H9 (cell line): ENCODE measurements around the gene EIF4E1B. TPM values are rescaled to one million over a fixed set of nuclear protein-coding genes. Genes with fewer than 3 reads are reported as not detected.

Source experiments
- DNase-seq: peaks from one replicate; pipeline ENCODE4 v3.0.0-alpha.2; 2017
- H2AFZ ChIP-seq: one replicate; pipeline ENCODE4 v1.6.1; 2013; ENCODE audit warnings: mild to moderate bottlenecking, low read length, control low read depth, moderate library complexity
- H2AK5ac ChIP-seq: 2 replicates; pipeline ENCODE4 v1.6.1; 2013; ENCODE audit warnings: low read length, control low read depth, mixed read lengths; ENCODE audit not compliant: insufficient read length
- H2BK120ac ChIP-seq: one replicate; pipeline ENCODE4 v1.6.1; 2013; ENCODE audit warnings: low read depth, mild to moderate bottlenecking, low read length, control low read depth, inconsistent platforms; ENCODE audit not compliant: poor library complexity, severe bottlenecking
- H2BK12ac ChIP-seq: 2 replicates; pipeline ENCODE4 v1.6.1; 2013; ENCODE audit warnings: low read length, control low read depth, mixed read lengths, low read depth; ENCODE audit not compliant: insufficient read length
- H2BK15ac ChIP-seq: 2 replicates; pipeline ENCODE4 v1.6.1; 2013; ENCODE audit warnings: low read depth, low read length, control low read depth
- H2BK20ac ChIP-seq: one replicate; pipeline ENCODE4 v1.6.1; 2013; ENCODE audit warnings: low read depth, mild to moderate bottlenecking, low read length, control low read depth, inconsistent platforms; ENCODE audit not compliant: poor library complexity, severe bottlenecking
- H2BK5ac ChIP-seq: 2 replicates; pipeline ENCODE4 v1.6.1; 2013; ENCODE audit warnings: low read length, control low read depth, mixed read lengths; ENCODE audit not compliant: insufficient read length
- H3K14ac ChIP-seq: 2 replicates; pipeline ENCODE4 v1.6.1; 2013; ENCODE audit warnings: low read length, control low read depth; ENCODE audit not compliant: insufficient read depth
- H3K18ac ChIP-seq: 2 replicates; pipeline ENCODE4 v1.6.1; 2013; ENCODE audit warnings: low read depth, mild to moderate bottlenecking, mixed read lengths, low read length, control low read depth; ENCODE audit not compliant: insufficient read length
- H3K23ac ChIP-seq: 2 replicates; pipeline ENCODE4 v1.6.1; 2013; ENCODE audit warnings: low read length, control low read depth, mixed read lengths, low read depth; ENCODE audit not compliant: insufficient read length
- H3K23me2 ChIP-seq: 2 replicates; pipeline ENCODE4 v1.6.1; 2013; ENCODE audit warnings: low read depth, mild to moderate bottlenecking, mixed read lengths, low read length, control low read depth; ENCODE audit not compliant: insufficient read length, poor library complexity, severe bottlenecking
- H3K27ac ChIP-seq: 2 replicates; pipeline ENCODE4 v1.5.1; 2013; ENCODE audit warnings: low read length, control low read depth, mixed read lengths, low read depth; ENCODE audit not compliant: insufficient read length
- H3K27me3 ChIP-seq: 2 replicates; pipeline ENCODE4 v1.6.1; 2013; ENCODE audit warnings: low read length, control low read depth, inconsistent platforms; ENCODE audit not compliant: insufficient read depth
- H3K4ac ChIP-seq: 2 replicates; pipeline ENCODE4 v1.6.1; 2013; ENCODE audit warnings: low read depth, mild to moderate bottlenecking, control low read depth, inconsistent platforms, low read length, moderate library complexity
- H3K4me1 ChIP-seq: 2 replicates; pipeline ENCODE4 v1.6.1; 2013; ENCODE audit warnings: low read length, control low read depth, inconsistent platforms; ENCODE audit not compliant: insufficient read depth
- H3K4me2 ChIP-seq: 2 replicates; pipeline ENCODE4 v1.6.1; 2013; ENCODE audit warnings: low read length, control low read depth, mixed read lengths; ENCODE audit not compliant: insufficient read length, insufficient read depth
- H3K56ac ChIP-seq: 2 replicates; pipeline ENCODE4 v1.6.1; 2013; ENCODE audit warnings: low read depth, mild to moderate bottlenecking, mixed read lengths, low read length, control low read depth; ENCODE audit not compliant: insufficient read length
- H3K79me1 ChIP-seq: 2 replicates; pipeline ENCODE4 v1.6.1; 2013; ENCODE audit warnings: low read depth, mild to moderate bottlenecking, moderate library complexity, low read length, control low read depth, inconsistent platforms; ENCODE audit not compliant: insufficient read depth, poor library complexity, severe bottlenecking
- H3K79me2 ChIP-seq: 2 replicates; pipeline ENCODE4 v1.6.1; 2013; ENCODE audit warnings: low read length, control low read depth, inconsistent platforms; ENCODE audit not compliant: insufficient read depth
- H3K9ac ChIP-seq: 2 replicates; pipeline ENCODE4 v1.6.1; 2013; ENCODE audit warnings: low read length, control low read depth, mixed read lengths; ENCODE audit not compliant: insufficient read length; ENCODE audit errors: extremely low read depth
- H3K9me3 ChIP-seq: one replicate; pipeline ENCODE4 v1.6.1; 2013; ENCODE audit warnings: low read depth, low read length, inconsistent platforms; ENCODE audit not compliant: control insufficient read depth
- H3T11ph ChIP-seq: one replicate; pipeline ENCODE4 v1.6.1; 2013; ENCODE audit warnings: mild to moderate bottlenecking, low read length, control low read depth, inconsistent platforms
- H4K20me1 ChIP-seq: one replicate; pipeline ENCODE4 v1.6.1; 2013; ENCODE audit not compliant: control insufficient read depth, insufficient read length, insufficient read depth
- H4K5ac ChIP-seq: 2 replicates; pipeline ENCODE4 v1.6.1; 2013; ENCODE audit warnings: low read depth, mild to moderate bottlenecking, mixed read lengths, low read length, control low read depth; ENCODE audit not compliant: insufficient read length
- H4K8ac ChIP-seq: replicated peaks from 2 replicates; pipeline ENCODE4 v1.6.1; 2013; ENCODE audit warnings: low read length, control low read depth, mixed read lengths, low read depth; ENCODE audit not compliant: insufficient read length
- H4K91ac ChIP-seq: 2 replicates; pipeline ENCODE4 v1.6.1; 2013; ENCODE audit warnings: low read depth, mild to moderate bottlenecking, moderate library complexity, mixed read lengths, low read length, control low read depth; ENCODE audit not compliant: insufficient read length
- H3K27ac Mint-ChIP-seq, 3 experiments: 2 replicates in 2 of 3; 3 replicates in 1 of 3; pipeline ENCODE4 v1.8.0; 2020 to 2021; ENCODE audit warnings: mixed read lengths in 3 of 3, mild to moderate bottlenecking in 1 of 3, moderate library complexity in 1 of 3
- H3K27me3 Mint-ChIP-seq: 2 replicates; pipeline ENCODE4 v1.8.0; 2021; ENCODE audit warnings: low read depth, mild to moderate bottlenecking, moderate library complexity, mixed read lengths
- H3K36me3 Mint-ChIP-seq, 3 experiments: 2 replicates in 2 of 3; 3 replicates in 1 of 3; pipeline ENCODE4 v1.8.0; 2020 to 2021; ENCODE audit warnings: low read depth in 3 of 3, mixed read lengths in 3 of 3; ENCODE audit not compliant: insufficient read depth in 1 of 3
- H3K4me1 Mint-ChIP-seq, 2 experiments: 2 replicates each; pipeline ENCODE4 v1.8.0; 2020; ENCODE audit warnings: mixed read lengths in 2 of 2
- H3K4me3 Mint-ChIP-seq, 2 experiments: 2 replicates in 1 of 2; 3 replicates in 1 of 2; pipeline ENCODE4 v1.8.0; 2020 to 2021; ENCODE audit warnings: mild to moderate bottlenecking in 2 of 2, mixed read lengths in 2 of 2, moderate library complexity in 1 of 2
- H3K9me3 Mint-ChIP-seq, 2 experiments: 2 replicates in 1 of 2; 3 replicates in 1 of 2; pipeline ENCODE4 v1.8.0; 2020; ENCODE audit warnings: mild to moderate bottlenecking in 2 of 2, mixed read lengths in 2 of 2, moderate library complexity in 1 of 2
- CTCF ChIP-seq: fragments of 200-600 bp; sonication (generic); conservative IDR thresholded peaks from 3 replicates; pipeline ENCODE4 v1.8.0; 2021; ENCODE audit warnings: antibody characterized with exemption, mild to moderate bottlenecking
- WGBS: extraction: QIAGEN DNeasy Blood & Tissue Kit; methylation state at CpG from one replicate; pipeline ENCODE4 v1.1.7; 2013; ENCODE audit warnings: missing lambda C conversion rate, low lambda C conversion rate, mixed read lengths; ENCODE audit not compliant: insufficient read length; ENCODE audit errors: extremely low coverage; 5-methylcytosine and 5-hydroxymethylcytosine counted together
- total RNA-seq: library from RNA; stranded (reverse); gene quantifications from 2 replicates; pipeline ENCODE4 v1.2.1, GENCODE V29; 2021

EIF4E1B gene
- total RNA-seq, 1 experiment from 2014 or later: 1.3 TPM

DNA sequence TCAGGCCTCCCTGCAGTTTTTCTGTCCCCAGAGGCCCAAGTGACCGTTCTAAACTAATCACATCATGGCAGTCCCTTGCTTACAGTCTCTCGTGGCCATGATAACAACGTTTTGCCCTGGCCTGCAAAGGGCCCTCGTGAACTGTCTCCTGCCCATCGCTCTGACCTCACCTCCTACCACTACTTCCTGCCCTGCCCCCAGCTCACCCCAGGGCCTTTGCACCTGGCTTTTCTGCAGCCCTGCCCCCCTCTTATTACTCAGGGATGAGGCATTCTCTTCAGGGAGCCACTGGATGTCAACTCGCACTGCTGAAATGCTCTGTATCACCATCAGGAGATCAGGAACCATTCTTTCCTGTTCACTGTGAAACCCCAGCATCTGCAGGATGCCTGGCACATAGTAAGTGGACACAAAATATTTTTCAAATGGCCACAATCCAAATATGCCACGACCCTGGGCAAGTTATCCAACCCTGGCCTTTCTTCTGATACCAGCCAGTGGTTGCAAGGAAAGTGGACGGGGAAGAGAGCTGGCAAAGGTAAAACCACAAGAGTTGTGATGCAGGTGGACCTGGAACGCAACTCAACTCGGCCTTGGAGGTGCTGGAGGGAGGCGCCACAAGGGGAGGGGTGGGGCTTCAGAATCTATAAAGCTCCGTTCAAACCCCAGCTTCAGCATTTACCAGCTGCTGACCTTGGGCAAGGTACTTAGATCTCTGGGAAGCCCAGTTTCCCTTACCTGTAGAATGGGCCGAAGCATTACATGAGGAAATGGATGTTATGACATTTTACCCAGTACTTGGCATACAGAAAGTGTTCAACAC, 1.9 kb upstream of the EIF4E1B start:
- no peak overlapping the region for H3K4ac ChIP-seq
- H3K9me3 ChIP-seq: no peaks in the 10 kb centered on the region
- no peak overlapping the region for H4K91ac ChIP-seq
- H2AK5ac ChIP-seq: no peak overlapping the region
- H3K4me2 ChIP-seq: peak overlapping the region; percentile 93
- no peak overlapping the region for H4K5ac ChIP-seq
- no peak overlapping the region; a peak in 1 of 7 replicates for H3K27ac Mint-ChIP-seq
- no peaks in the 10 kb centered on the region; a peak in 1 of 5 replicates for H3K9me3 Mint-ChIP-seq
- no peaks in the 10 kb centered on the region for H3K4me1 ChIP-seq
- no peak overlapping the region for H3K23ac ChIP-seq
- no peak overlapping the region for H3K27ac ChIP-seq
- H3K56ac ChIP-seq: no peak overlapping the region
- TF ChIP-seq CTCF: no peak
- H4K20me1 ChIP-seq: no peaks in the 10 kb centered on the region
- H3K79me1 ChIP-seq: no peaks in the 10 kb centered on the region
- peaks cover 8% of the 10 kb centered on the region for H3K23me2 ChIP-seq
- H2BK12ac ChIP-seq: no peak overlapping the region
- no peak overlapping the region for H2BK15ac ChIP-seq
- H3K9ac ChIP-seq: no peak overlapping the region
- no peak overlapping the region for H3T11ph ChIP-seq
- H2AFZ ChIP-seq: no peak overlapping the region
- no peaks in the 10 kb centered on the region; a peak in 1 of 7 replicates for H3K36me3 Mint-ChIP-seq
- H3K14ac ChIP-seq: no peak overlapping the region
- H2BK120ac ChIP-seq: no peak overlapping the region
- H3K27me3 ChIP-seq: peaks cover 6% of the 10 kb centered on the region; the same call in 1 of the 2 replicates
- H3K79me2 ChIP-seq: no peaks in the 10 kb centered on the region
- H3K18ac ChIP-seq: no peak overlapping the region
- DNase-seq: no peak
- WGBS: no CpG with 5 or more reads among the region's 13 CpGs
- H2BK5ac ChIP-seq: no peak overlapping the region
- peaks cover 13 to 34% of the 10 kb centered on the region in 2 experiments for H3K4me1 Mint-ChIP-seq
- no peak overlapping the region for H2BK20ac ChIP-seq
- H3K4me3 Mint-ChIP-seq: peak overlapping the region; percentile 59 to 86
- H3K27me3 Mint-ChIP-seq: peaks cover 82% of the 10 kb centered on the region
- H4K8ac ChIP-seq: no peak overlapping the region
